HCT116 (cell line): ENCODE measurements around the gene OVAAL.

Experiments used
- EZH2 ChIP-seq: fragments of 200-600 bp; sonication (generic); IDR thresholded peaks from 2 replicates; pipeline ENCODE4 v1.6.1; 2017; ENCODE audit warnings: antibody characterized with exemption, mixed run types
- FOSL1 ChIP-seq: IDR thresholded peaks from 2 replicates; pipeline ENCODE4 v1.6.1; 2012; ENCODE audit warnings: low read depth
- JUND ChIP-seq: IDR thresholded peaks from 2 replicates; pipeline ENCODE4 v1.6.1; 2012
- POLR2A ChIP-seq: IDR thresholded peaks from 2 replicates; pipeline ENCODE4 v1.7.0; 2011; ENCODE audit warnings: borderline replicate concordance; ENCODE audit not compliant: insufficient read depth, insufficient read length; ENCODE audit errors: extremely low read depth
- POLR2AphosphoS5 ChIP-seq: IDR thresholded peaks from 2 replicates; pipeline ENCODE4 v1.6.1; 2011; ENCODE audit warnings: mild to moderate bottlenecking, low read depth, low read length, moderate library complexity
- RAD21 ChIP-seq: IDR thresholded peaks from 2 replicates; pipeline ENCODE4 v1.6.1; 2012; ENCODE audit warnings: low read depth, mild to moderate bottlenecking
- REST ChIP-seq: IDR thresholded peaks from 2 replicates; pipeline ENCODE4 v1.6.1; 2012; ENCODE audit warnings: low read depth
- ZBTB33 ChIP-seq: IDR thresholded peaks from 2 replicates; pipeline ENCODE4 v1.6.1; 2011; ENCODE audit warnings: mild to moderate bottlenecking, low read length, moderate library complexity; ENCODE audit not compliant: insufficient replicate concordance; ENCODE audit errors: extremely low read depth
- ZNF274 ChIP-seq: fragments of 200-500 bp; sonication (Bioruptor generic); IDR thresholded peaks from 2 replicates; pipeline ENCODE4 v1.6.1; 2014; ENCODE audit warnings: mild to moderate bottlenecking, low read depth, low read length, inconsistent platforms
- TF ChIP-seq, protein P1 (sequence below), 3 experiments: fragments of 200-600 bp in 1 of 3; sonication (generic) in 1 of 3; IDR thresholded peaks in 2 of 3; conservative IDR thresholded peaks in 1 of 3; 2 replicates each; pipeline ENCODE4 v1.5.1; 2012 to 2017; ENCODE audit warnings: low read depth in 2 of 3, low read length in 2 of 3, antibody characterized with exemption in 1 of 3, borderline replicate concordance in 1 of 3, control low read depth in 1 of 3, mild to moderate bottlenecking in 1 of 3, mixed read lengths in 1 of 3, mixed run types in 1 of 3, moderate library complexity in 1 of 3; ENCODE audit not compliant: insufficient read depth in 1 of 3
- TF ChIP-seq, protein P2 (sequence below): IDR thresholded peaks from 2 replicates; pipeline ENCODE4 v1.6.1; 2012
- TF ChIP-seq, protein P3 (sequence below): IDR thresholded peaks from 2 replicates; pipeline ENCODE4 v1.6.1; 2012

DNA sequence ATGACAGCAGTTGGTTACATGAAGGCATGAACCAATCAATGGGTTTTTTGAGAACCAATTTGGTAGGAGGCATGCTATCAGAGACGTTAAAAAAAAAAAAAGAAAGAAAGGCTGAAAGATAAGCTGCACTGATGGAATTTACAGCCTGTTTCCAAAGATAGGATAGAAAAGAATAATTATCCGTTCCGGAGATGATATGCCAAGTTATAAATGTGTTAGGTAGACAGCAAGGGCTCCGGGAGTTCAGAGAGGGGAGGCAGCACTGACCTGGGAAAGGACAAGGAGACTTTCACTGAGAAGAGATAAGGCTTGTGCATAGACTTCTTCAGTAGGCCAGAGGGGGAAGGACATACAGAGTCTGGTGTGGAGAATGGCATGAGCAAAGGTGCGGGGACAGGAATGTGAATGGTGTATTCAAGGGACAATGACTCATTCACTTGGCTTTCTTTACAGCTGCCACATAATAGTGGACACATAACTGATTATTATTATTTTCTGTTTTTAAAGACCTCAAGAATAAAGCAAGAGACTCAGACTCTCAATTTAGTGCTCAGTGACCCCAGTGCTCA, 31.6 kb upstream of the OVAAL start:
- no peak for TF ChIP-seq POLR2A
- TF ChIP-seq EZH2: no peak
- peak; percentile 69 for TF ChIP-seq JUND
- TF ChIP-seq, protein P1, sequence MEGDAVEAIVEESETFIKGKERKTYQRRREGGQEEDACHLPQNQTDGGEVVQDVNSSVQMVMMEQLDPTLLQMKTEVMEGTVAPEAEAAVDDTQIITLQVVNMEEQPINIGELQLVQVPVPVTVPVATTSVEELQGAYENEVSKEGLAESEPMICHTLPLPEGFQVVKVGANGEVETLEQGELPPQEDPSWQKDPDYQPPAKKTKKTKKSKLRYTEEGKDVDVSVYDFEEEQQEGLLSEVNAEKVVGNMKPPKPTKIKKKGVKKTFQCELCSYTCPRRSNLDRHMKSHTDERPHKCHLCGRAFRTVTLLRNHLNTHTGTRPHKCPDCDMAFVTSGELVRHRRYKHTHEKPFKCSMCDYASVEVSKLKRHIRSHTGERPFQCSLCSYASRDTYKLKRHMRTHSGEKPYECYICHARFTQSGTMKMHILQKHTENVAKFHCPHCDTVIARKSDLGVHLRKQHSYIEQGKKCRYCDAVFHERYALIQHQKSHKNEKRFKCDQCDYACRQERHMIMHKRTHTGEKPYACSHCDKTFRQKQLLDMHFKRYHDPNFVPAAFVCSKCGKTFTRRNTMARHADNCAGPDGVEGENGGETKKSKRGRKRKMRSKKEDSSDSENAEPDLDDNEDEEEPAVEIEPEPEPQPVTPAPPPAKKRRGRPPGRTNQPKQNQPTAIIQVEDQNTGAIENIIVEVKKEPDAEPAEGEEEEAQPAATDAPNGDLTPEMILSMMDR (IDR thresholded peaks at IDR 0.05 in 2 of 3, conservative IDR thresholded peaks at IDR 0.05 in 1 of 3; ENCODE audit: borderline replicate concordance in 1 of 3, insufficient read depth in 1 of 3, low read depth in 2 of 3, low read length in 2 of 3): no peak
- TF ChIP-seq REST: no peak
- TF ChIP-seq POLR2AphosphoS5: no peak
- no peak for TF ChIP-seq ZBTB33
- TF ChIP-seq, protein P2, sequence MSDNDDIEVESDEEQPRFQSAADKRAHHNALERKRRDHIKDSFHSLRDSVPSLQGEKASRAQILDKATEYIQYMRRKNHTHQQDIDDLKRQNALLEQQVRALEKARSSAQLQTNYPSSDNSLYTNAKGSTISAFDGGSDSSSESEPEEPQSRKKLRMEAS: no peak
- no peak for TF ChIP-seq ZNF274
- TF ChIP-seq, protein P3, sequence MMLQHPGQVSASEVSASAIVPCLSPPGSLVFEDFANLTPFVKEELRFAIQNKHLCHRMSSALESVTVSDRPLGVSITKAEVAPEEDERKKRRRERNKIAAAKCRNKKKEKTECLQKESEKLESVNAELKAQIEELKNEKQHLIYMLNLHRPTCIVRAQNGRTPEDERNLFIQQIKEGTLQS: no peak
- TF ChIP-seq RAD21: no peak
- peak; percentile 69 for TF ChIP-seq FOSL1
